GM21367 (cell line): ENCODE results near the gene TACC2.
"Not testable (repeated sequence)": the region's sequence is repeated elsewhere in the genome, so short reads cannot be mapped to it uniquely, and the experiment has no call there.

Experiments used
- ATAC-seq: cut with Tn5 transposase; IDR thresholded peaks from one replicate; pipeline ENCODE4 v1.9.1; 2021; ENCODE audit not compliant: unreplicated experiment

TACC2 gene

DNA sequence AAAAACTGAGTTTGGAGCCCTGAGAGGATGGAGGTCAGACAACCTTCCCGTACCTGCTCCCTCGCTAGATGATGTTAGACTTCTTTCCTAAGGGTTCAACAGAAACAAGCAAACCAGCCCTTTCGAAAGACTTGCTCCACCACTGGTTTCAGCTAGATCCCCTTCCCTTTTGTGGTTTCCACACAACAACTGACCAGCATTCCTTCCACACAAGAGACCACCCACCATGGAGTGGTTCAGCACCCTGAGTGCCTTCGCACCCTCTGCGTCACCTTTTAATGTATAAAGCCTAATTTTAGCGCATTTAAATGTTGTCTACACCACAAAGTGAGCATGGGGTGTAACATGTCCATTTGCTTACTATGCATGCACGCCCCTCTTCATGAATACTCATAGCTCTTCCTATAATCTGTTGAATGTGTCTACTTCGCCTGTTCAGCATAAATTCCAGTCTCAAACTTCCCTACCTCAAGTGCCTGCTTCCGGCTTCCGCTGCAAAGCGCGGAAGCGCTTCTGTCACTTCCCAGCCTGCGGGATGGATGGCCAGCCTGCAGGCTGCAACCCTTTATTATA lies 69.0 kb downstream of the TACC2 start:
- no peak for ATAC-seq

DNA sequence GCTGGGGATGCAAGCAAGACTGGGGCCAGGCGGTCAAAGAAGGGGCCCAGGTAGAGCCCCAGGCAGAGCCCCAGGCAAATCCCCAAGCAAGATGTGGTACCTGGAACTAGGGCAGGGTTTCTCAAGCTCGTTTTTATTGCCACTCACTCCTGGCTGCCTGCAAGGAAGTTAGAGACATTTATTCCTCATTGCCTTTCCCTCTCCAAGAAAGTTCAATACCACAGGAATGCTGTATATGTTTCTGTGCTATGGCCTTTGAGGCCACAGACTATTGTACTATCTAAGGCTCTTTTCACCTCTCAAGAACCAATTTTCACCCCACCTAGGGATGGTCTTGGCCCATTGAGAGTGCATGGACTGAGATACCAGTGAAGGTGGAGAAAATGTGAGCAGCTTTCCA lies 71.3 kb downstream of the TACC2 start:
- ATAC-seq = no peak

DNA sequence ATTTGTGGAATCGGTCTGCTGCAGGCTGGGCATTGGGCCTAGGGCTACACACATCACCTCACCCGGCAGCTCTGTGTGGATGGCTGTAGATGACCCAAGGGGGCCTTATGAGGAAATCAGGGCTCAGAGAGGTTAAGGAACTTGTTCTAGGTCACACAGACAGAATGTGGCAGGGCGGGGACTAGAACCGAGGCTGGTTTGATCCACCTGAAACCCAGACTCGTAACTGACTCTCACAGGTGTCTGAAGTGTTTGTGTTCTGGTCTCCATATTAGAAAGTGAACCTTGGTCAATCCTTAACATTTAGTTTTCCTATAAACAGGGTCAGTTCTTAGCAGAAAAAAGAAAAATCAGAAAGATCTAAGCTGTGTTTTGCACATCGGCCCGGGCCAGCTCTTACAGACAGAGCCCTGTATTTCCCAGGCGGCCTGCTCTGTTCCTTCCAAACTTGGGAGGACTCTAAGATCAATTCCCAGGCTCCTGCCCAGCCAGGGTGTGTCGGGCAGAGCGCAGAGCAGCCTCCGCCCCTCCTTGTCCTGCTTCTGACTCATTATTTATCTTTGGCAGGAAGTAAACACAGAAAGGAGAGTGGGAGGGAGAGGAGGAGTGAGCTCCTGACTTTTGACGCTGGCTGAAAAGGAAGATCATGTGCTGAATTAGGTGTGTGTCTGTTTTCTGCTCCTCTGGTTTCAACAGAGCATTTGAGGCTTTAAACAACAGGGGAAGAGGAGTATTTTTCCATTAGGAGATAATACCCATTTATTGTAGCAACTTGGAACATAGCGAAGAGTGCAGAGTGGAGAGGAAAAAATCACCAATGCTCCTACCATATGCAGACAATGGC lies 74.1 kb downstream of the TACC2 start:
- ATAC-seq = no peak

DNA sequence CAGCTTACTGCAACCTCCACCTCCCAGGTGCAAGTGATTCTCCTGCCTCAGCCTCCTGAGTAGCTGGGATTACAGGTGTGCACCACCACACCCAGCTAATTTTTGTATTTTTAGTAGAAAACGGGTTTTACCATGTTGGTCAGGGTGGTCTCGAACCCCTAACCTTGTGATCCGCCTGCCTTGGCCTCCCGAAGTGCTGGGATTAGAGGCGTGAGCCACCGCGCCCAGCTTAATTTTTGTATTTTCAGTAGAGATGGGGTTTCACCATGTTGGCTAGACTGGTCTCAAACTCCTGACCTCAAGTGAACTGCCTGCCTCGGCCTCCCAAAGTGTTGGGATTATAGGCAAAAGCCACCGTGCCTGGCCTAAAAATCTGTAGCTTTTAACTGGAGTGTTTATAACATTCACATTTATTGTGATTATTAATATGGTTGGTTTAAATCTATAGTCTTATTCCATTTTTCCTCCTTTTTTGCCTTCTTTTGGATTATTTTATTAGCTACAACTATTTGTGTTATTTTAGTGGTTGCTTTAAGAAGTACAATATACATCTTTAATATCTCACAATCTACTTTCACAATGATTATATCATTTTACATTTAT lies 77.5 kb downstream of the TACC2 start:
- not testable (repeated sequence) for ATAC-seq

GRCh38 chr10:122068844-122069243 lies 79.9 kb downstream of the TACC2 start:
- ATAC-seq = no peak

GRCh38 chr10:122072491-122072890 lies 83.5 kb downstream of the TACC2 start:
- ATAC-seq = no peak

GRCh38 chr10:122073508-122073907 lies 84.5 kb downstream of the TACC2 start:
- no peak for ATAC-seq

DNA sequence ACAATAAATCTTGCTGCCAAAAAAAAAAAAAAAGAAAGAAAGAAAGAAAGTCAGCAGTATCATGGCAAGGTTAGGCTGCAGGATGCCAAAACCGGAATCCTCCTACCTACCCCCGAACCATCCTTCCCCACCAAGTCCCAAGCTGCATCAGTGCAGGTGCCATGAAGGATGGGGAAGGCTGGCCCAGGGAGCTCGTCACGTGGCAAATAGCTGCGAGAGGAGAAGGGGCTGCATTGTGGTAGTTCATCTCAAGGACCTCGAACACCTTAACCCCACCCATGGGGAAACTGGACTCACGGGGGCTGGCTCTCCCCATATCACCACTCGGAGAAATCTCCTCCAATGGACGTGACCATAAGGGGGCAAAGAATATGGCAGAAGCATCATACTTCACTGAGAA lies 86.2 kb downstream of the TACC2 start:
- ATAC-seq = no peak

DNA sequence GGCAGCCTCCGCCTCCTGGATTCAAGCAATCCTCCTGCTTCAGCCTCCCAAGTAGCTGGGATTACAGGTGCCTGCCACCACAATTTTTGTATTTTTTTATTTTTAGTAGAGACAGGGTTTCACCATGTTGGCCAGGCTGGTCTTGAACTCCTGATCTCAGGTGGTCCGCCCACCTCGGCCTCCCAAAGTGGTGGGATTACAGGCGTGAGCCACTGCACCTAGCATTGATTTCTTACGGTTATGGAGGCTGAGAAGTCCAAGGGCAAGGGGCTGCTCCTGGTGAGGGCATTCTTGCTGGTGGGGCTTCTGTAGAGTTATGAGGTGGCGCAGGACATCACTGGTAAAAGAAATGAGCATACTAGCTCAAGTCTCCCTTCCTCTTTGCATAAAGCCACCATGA lies 86.9 kb downstream of the TACC2 start:
- ATAC-seq = not testable (repeated sequence)

GRCh38 chr10:122077311-122077875 lies 88.4 kb downstream of the TACC2 start:
- ATAC-seq = no peak

- no peak for ATAC-seq
These were observed 89.4 kb downstream of the TACC2 start for GRCh38 chr10:122078326-122078725.

GRCh38 chr10:122078965-122079795 lies 90.2 kb downstream of the TACC2 start:
- ATAC-seq = no peak

- ATAC-seq = no peak
These were observed 93.9 kb downstream of the TACC2 start for GRCh38 chr10:122082616-122083477.

- ATAC-seq = no peak
These were observed 94.6 kb downstream of the TACC2 start for GRCh38 chr10:122083478-122084025.

- ATAC-seq = no peak
These were observed 95.5 kb downstream of the TACC2 start for GRCh38 chr10:122084286-122085041.

GRCh38 chr10:122085423-122085911 lies 96.5 kb downstream of the TACC2 start:
- no peak for ATAC-seq

DNA sequence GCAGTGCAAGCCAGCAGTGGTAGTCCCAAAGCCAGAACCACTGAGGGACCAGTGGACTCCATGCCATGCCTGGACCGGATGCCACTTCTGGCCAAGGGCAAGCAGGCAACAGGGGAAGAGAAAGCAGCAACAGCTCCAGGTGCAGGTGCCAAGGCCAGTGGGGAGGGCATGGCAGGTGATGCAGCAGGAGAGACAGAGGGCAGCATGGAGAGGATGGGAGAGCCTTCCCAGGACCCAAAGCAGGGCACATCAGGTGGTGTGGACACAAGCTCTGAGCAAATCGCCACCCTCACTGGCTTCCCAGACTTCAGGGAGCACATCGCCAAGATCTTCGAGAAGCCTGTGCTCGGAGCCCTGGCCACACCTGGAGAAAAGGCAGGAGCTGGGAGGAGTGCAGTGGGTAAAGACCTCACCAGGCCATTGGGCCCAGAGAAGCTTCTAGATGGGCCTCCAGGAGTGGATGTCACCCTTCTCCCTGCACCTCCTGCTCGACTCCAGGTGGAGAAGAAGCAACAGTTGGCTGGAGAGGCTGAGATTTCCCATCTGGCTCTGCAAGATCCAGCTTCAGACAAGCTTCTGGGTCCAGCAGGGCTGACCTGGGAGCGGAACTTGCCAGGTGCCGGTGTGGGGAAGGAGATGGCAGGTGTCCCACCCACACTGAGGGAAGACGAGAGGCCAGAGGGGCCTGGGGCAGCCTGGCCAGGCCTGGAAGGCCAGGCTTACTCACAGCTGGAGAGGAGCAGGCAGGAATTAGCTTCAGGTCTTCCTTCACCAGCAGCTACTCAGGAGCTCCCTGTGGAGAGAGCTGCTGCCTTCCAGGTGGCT lies 97.7 kb downstream of the TACC2 start:
- no peak for ATAC-seq

DNA sequence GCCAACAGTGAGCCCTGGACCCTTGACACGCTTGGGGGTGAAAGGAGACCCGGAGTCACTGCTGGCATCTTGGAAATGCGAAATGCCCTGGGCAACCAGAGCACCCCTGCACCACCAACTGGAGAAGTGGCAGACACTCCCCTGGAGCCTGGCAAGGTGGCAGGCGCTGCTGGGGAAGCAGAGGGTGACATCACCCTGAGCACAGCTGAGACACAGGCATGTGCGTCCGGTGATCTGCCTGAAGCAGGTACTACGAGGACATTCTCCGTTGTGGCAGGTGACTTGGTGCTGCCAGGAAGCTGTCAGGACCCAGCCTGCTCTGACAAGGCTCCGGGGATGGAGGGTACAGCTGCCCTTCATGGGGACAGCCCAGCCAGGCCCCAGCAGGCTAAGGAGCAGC lies 98.5 kb downstream of the TACC2 start:
- no peak for ATAC-seq
